Thyroid gland (tissue), 4 donors: Measurements from ENCODE around the gene ZNF81. TPM values are rescaled to one million over a fixed set of nuclear protein-coding genes. Genes with fewer than 3 reads are reported as not detected.
"Not testable (repeated sequence)": the region's sequence is repeated elsewhere in the genome, so short reads cannot be mapped to it uniquely, and the experiment has no call there.

Experiments used
- DNase-seq, 2 donors: peaks; one replicate each; pipeline ENCODE4 v3.0.0-alpha.2; 2019
- H3K27ac ChIP-seq, 3 donors: fragments of 200-600 bp; sonication (generic); 1 replicate in 2 of 3; 2 replicates in 1 of 3; pipeline ENCODE4 v1.5.1; 2016 to 2019; ENCODE audit warnings: mild to moderate bottlenecking in 1 of 3, moderate library complexity in 1 of 3
- H3K27me3 ChIP-seq: fragments of 200-600 bp; sonication (generic); one replicate; pipeline ENCODE4 v1.5.1; 2019
- H3K36me3 ChIP-seq, 2 donors: fragments of 200-600 bp; sonication (generic); one replicate each; pipeline ENCODE4 v1.5.1; 2016 to 2019
- H3K4me1 ChIP-seq, 2 donors: fragments of 200-600 bp; sonication (generic); one replicate each; pipeline ENCODE4 v1.5.1; 2017 to 2019
- H3K4me3 ChIP-seq, 3 donors: fragments of 200-600 bp; sonication (generic); replicated peaks in 1 of 3; 1 replicate in 2 of 3; 2 replicates in 1 of 3; pipeline ENCODE4 v1.5.1; 2016; ENCODE audit warnings: mild to moderate bottlenecking in 1 of 3
- H3K9me3 ChIP-seq: fragments of 200-600 bp; sonication (generic); one replicate; pipeline ENCODE4 v1.5.1; 2017
- POLR2A ChIP-seq, 2 donors: fragments of 450-650 bp; IDR thresholded peaks; one replicate each; pipeline ENCODE4 v1.6.1; 2017; ENCODE audit warnings: antibody characterized with exemption in 2 of 2, mild to moderate bottlenecking in 2 of 2, moderate library complexity in 1 of 2
- WGBS, 2 donors: methylation state at CpG; one replicate each; pipeline ENCODE4 v1.1.5; 2017; 5-methylcytosine and 5-hydroxymethylcytosine counted together
- intact Hi-C: fragments of 100-400 bp; cut with DNase I; formaldehyde crosslinking; loops from one replicate; pipeline ENCODE4 v1.15.1; 2023
- total RNA-seq, 4 donors: library from RNA; depleted of rRNA; stranded (reverse); fragments of >200 nt; gene quantifications; one replicate each; pipeline ENCODE4 v1.2.3, GENCODE V29; 2016
- TF ChIP-seq, protein P1 (sequence below), 6 experiments: fragments of 200-600 bp in 3 of 6; fragments of 450-650 bp in 3 of 6; sonication (generic) in 3 of 6; IDR thresholded peaks; one replicate each; pipeline ENCODE4 v1.5.1; 2016 to 2019; ENCODE audit warnings: antibody characterized with exemption in 6 of 6, mild to moderate bottlenecking in 2 of 6, inconsistent platforms in 1 of 6, moderate library complexity in 1 of 6

Gene ZNF81
- total RNA-seq, 4 donors from 2014 or later, result 7.1 to 17.8 (median 12.2) TPM

DNA sequence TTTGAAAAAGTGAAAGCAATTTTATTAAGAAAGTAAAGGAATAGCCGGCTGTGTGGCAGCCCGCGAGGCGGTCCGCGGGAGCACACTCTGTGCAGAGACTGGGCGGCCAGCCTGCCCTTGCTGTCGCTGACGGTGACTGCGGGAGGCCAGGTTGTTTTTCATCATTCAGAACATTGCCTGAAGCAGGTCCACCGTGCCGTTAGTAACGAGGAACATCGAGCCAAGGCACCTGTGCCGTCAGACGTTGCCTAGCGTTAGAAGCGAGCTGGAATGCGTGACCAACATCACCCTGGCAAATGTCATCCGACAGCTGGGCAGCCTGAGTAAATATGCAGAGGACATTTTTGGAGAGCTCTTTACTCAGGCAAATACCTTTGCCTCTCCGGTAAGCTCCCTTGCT is 33.6 kb upstream of the ZNF81 start:
- intact Hi-C loops, H3K4me1 ChIP-seq, H3K9me3 ChIP-seq, H3K36me3 ChIP-seq, H3K27me3 ChIP-seq, H3K4me3 ChIP-seq: not testable (repeated sequence)
- WGBS, 2 donors, result 24 to 54% methylated on average over 20 to 21 of the region's 21 CpGs
- H3K27ac ChIP-seq, result peak overlapping the region; percentile 36 to 65 (median 45)
- peak in 1 of 2 donors; percentile 52 for TF ChIP-seq POLR2A (IDR thresholded peaks at IDR 0.05)
- peak; percentile 79 to 81 for DNase-seq

DNA sequence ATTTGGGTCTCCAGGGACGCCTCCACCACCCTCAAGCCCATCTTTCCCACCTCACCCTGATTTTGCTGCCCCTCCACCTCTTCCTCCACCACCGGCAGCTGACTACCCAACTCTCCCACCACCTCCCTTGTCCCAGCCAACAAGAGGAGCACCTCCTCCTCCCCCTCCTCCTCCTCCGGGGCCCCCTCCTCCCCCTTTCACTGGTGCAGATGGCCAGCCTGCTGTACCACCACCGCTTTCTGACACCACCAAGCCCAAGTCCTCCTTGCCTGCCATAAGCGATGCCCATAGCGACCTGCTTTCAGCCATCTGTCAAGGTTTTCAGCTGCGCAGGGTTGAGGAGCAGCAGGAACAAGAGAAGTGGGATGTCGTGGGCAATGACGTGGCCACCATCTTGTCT is 32.4 kb upstream of the ZNF81 start:
- Histone ChIP-seq H3K9me3 (no peaks in the 10 kb centered on the region), H3K27me3 (no peaks in the 10 kb centered on the region), H3K36me3 (no peaks in the 10 kb centered on the region), H3K27ac (no peak overlapping the region), H3K4me3 (no peak overlapping the region), H3K4me1 (peaks cover 0 to 5% of the 10 kb centered on the region in 2 donors)
- no peak for DNase-seq
- no peak for TF ChIP-seq POLR2A (IDR thresholded peaks at IDR 0.05)
- TF ChIP-seq, protein P1, sequence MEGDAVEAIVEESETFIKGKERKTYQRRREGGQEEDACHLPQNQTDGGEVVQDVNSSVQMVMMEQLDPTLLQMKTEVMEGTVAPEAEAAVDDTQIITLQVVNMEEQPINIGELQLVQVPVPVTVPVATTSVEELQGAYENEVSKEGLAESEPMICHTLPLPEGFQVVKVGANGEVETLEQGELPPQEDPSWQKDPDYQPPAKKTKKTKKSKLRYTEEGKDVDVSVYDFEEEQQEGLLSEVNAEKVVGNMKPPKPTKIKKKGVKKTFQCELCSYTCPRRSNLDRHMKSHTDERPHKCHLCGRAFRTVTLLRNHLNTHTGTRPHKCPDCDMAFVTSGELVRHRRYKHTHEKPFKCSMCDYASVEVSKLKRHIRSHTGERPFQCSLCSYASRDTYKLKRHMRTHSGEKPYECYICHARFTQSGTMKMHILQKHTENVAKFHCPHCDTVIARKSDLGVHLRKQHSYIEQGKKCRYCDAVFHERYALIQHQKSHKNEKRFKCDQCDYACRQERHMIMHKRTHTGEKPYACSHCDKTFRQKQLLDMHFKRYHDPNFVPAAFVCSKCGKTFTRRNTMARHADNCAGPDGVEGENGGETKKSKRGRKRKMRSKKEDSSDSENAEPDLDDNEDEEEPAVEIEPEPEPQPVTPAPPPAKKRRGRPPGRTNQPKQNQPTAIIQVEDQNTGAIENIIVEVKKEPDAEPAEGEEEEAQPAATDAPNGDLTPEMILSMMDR (IDR thresholded peaks at IDR 0.05), result no peak
- intact Hi-C loops, result no loop called here
- 98 to 100% methylated on average over 1 to 9 of the region's 9 CpGs for WGBS, 2 donors

DNA sequence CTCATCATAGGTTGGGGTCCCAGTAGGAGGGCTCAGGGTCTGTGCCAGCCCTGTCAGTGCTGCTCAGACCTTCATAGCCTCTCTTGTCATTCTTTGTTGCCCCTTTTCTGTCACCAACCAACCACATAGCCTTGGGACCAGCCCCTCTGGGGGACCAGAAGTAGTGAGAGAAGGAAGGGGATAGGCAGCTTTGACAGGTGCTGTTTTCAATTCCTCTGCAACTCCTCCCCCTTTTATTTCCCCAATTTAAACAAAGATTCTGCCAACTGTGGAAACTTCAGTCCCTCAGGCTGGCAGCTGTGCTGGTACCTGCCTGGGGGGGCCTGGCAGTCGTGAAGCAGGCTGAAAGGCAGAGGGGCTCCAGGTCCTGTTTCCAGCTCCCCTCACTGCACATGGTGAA is 30.9 kb upstream of the ZNF81 start:
- H3K36me3 ChIP-seq, H3K27ac ChIP-seq, intact Hi-C loops, H3K4me1 ChIP-seq, H3K4me3 ChIP-seq, H3K9me3 ChIP-seq, DNase-seq, H3K27me3 ChIP-seq: not testable (repeated sequence)
- WGBS, 2 donors, result 25 to 50% methylated on average over 1 of the region's 1 CpG

DNA sequence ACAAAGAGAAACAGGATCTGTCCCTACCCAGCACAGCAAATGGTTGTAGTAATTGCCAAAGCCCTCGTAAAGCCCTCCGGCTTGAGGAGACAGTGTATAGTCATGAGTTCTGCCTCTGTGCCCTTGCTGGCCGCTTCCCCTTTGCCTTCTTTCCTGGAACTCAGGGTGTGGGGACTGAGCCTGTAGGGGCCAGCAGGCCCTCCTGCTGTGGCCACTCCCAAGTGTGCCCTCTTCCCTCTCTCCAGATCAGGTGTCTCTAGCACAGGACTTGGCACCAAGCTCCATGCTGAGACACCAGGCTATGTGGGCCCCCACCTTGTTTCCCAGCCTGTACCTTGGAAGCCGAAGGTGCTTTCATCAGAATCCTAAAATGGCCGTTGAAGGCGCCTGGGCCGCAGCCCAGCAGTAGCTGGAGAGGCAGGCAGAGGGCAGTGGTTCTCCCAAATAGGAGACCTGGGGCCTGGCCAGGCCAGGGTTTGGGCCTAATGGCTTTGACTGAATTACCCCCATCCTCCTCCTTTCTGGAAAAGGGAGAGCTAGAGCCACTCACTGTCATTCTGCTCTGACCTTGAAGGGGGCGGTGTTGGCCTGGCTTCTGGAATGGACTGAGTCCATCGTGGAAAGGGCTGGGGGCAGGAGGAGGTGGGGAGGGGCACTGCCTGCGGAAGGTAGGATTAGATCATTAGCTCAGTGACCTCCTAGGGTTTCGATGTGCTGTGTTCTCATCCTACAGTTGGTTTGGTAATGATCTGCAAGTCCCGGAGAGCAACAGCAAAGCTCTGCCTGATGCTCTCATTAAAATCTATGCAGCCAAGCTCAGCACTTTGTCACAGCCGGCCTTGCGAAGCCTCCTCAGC is 30.1 kb upstream of the ZNF81 start:
- H3K36me3 ChIP-seq, H3K4me1 ChIP-seq, H3K27me3 ChIP-seq, H3K9me3 ChIP-seq, H3K27ac ChIP-seq, DNase-seq, intact Hi-C loops, H3K4me3 ChIP-seq: not testable (repeated sequence)
- WGBS, 2 donors, result 85 to 93% methylated on average over 4 to 10 of the region's 14 CpGs

DNA sequence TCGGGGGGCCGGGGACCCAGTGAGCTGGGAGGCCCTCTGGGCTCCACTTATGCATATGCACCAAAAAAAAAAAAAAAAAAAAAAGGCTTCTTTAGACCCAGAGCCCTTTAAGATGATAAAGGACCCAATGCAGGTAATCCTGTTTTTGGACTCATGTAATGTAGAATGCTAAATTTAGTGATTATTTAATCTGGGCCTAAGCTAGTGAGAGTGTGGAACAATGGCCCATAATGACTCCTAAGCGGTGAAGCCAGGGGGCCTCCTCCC is 29.5 kb upstream of the ZNF81 start:
- intact Hi-C loops, H3K9me3 ChIP-seq, H3K36me3 ChIP-seq, H3K27me3 ChIP-seq, H3K4me1 ChIP-seq, DNase-seq, H3K4me3 ChIP-seq, H3K27ac ChIP-seq: not testable (repeated sequence)
- WGBS, 2 donors, result 65 to 100% methylated on average over 1 to 2 of the region's 3 CpGs

DNA sequence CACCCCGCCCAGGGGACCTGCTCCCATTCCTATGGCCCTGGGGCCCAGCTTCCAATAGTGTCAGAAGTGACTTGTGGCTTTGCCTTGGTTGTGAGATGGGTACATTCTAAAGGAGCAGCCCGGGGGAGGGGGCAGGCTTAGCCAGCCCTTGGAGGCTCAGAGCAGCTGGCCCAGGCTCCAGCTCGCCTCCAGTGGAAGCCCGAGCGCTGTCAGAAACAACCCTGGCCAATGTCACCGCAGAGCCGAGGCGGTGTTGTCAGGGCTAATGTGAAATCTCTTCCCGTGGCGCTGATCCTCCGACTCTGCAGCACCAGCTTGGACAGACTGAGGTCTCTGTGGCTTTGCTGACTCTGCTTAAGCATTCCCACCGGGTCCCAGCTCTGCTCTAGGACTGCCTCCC is 29.2 kb upstream of the ZNF81 start:
- H3K4me3 ChIP-seq, result no peak overlapping the region
- DNase-seq, result no peak
- H3K27me3 ChIP-seq, result no peaks in the 10 kb centered on the region
- no peaks in the 10 kb centered on the region for H3K36me3 ChIP-seq
- H3K27ac ChIP-seq, result no peak overlapping the region
- no peaks in the 10 kb centered on the region for H3K9me3 ChIP-seq
- H3K4me1 ChIP-seq, result peaks cover 0 to 5% of the 10 kb centered on the region in 2 donors
- intact Hi-C loops, result no loop called here
- TF ChIP-seq POLR2A (IDR thresholded peaks at IDR 0.05), result no peak
- TF ChIP-seq, protein P1 (IDR thresholded peaks at IDR 0.05), result no peak
- WGBS, 2 donors, result 100% methylated on average over 1 of the region's 12 CpGs; no CpG with 5 or more reads in 1 of the 2 donors

DNA sequence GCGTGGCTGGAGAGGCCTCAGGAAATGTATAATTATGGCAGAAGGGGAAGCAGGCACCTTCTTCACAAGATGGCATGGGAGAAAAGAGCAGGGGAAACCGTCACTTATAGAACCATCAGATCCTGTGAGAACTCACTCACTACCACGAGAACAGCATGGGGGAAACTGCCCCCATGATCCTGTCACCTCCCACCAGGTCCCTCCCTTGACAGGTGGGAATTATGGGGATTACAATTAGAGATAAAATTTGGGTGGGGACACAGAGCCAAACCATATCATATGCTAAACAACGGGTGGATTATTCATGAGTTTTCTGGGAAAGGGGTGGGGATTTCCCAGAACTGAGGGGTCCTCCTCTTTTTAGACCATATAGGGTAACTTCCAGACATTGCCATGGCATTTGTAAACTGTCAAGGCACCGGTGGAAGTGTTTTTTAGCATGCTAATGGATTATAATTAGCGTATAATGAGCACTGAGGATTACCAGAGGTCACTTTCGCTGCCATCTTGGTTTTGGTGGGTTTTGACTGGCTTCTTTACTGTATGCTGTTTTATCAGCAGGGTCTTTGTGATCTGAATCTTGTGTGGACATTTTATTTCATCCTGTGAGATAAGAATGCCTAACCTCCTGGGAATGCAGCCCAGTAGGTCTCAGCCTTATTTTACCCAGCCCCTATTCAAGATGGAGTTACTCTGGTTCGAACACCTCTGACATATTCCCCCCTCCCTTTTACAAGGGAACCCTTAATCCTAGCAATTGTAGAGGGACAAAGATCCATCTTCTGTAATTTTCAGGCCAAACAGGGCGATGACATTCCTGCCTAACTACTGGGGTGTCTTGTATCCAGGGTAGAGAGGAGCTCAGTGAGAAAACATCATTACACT is 27.6 kb upstream of the ZNF81 start:
- no peak overlapping the region for H3K27ac ChIP-seq
- DNase-seq, result no peak
- H3K36me3 ChIP-seq, result no peaks in the 10 kb centered on the region
- no peak for TF ChIP-seq POLR2A (IDR thresholded peaks at IDR 0.05)
- H3K4me1 ChIP-seq, result peaks cover 0 to 5% of the 10 kb centered on the region in 2 donors
- no peaks in the 10 kb centered on the region for H3K27me3 ChIP-seq
- H3K4me3 ChIP-seq, result no peak overlapping the region
- WGBS, 2 donors, result 81 to 83% methylated on average over 9 of the region's 9 CpGs
- no peaks in the 10 kb centered on the region for H3K9me3 ChIP-seq
- intact Hi-C loops, result no loop called here
